HG03457 (cell line): ENCODE data around the gene RYR3.

Experiments used
- ATAC-seq: cut with Tn5 transposase; IDR thresholded peaks from one replicate; pipeline ENCODE4 v1.9.1; 2021; ENCODE audit warnings: moderate number of reproducible peaks; ENCODE audit not compliant: unreplicated experiment

Gene RYR3

DNA sequence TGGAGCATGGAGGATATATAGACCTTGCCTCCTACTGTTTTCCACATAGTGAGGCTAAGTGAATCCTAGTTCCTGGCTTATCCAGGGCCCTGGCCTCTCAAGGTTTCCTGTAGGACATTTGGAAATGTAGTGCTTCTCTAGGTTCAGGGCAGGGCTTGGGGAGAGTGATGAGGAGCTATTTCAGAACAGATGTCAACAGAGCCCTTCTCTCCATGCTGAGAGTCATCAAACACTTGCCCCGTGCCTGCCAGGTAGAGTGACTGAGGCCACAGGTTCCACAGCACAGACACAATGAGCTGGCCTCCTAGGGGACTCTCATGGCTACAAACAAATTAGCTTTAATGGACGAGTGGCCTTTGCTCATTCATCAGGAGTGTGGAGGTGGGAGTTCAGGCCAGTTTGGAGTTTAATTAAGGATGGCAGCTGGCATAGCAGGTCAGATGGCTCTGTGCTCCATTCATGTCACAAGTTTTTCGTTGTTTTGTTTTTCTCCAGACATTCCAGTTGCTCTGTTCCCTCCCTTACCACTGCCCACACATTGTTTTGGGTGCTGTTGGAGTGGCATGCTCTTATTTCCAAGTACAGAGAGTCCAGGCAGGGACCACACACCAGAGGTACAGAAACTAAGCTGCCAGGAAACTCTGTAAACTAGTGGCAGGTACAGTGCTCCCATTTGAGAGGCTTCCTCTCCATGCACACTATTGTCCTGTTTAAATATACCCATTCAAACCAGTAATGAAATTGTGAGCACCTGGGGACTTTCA, 189.8 kb downstream of the RYR3 start:
- ATAC-seq, result no peak

DNA sequence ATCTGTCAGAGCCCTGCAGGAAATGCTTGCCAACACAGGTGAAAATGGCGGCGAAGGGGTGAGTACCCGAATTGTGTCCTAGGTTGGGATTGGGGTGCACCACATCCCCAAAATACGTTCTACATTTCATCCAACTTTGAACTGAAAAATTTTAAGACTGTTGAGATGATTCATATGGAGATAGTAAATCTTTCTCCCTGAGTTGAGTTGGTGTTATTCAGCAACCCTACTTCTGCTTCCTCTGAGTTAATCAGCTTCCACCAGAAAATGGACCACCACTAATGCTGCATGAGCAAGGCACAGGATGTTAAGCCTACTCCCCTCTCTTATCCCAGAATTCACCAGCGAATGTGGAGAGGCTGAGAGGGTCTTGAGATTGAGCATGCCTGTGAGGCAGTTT, 192.9 kb downstream of the RYR3 start:
- ATAC-seq, result no peak

DNA sequence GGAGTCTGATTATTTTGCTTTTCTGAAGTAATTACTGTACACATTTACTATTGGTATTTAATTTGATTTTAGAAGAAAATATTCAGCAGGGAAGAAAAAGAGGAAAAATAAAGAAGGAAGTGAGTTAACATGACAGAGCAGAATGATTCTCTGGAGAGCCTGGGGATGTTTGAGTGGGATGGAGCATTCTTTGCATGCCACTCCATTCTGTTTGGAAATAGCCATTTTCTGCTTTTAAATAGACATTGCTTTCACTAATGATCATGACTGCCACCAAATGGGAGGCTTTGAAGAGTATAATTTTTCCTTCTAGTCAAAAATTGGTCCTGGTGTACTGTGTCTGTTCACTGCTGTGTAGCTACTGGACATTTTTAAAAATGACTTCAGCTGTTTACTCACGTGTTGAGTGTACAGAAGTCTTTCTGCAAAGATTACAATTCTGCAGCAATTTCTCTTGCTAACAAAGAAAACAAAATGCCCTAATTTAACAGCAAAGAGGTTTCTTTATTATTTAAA, 196.1 kb downstream of the RYR3 start:
- ATAC-seq, result no peak

DNA sequence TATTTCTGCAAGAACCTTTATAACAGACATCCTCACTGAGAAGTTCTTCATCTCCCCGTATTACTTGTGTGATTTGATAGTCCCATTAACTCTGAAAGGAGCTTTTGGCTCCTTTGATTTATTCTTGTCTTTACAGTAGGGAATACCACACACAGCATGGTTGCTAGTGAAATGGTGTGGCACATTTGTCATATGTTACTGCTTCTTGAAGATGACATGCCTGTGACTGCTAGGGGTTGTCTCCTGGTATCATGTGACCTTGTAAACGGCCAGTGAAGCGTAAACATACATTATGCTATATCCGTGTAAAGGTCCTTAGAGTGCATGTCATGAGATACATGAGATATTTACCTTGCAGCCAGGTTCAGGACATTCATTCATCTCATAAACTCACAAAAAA, 197.9 kb downstream of the RYR3 start:
- ATAC-seq, result no peak

DNA sequence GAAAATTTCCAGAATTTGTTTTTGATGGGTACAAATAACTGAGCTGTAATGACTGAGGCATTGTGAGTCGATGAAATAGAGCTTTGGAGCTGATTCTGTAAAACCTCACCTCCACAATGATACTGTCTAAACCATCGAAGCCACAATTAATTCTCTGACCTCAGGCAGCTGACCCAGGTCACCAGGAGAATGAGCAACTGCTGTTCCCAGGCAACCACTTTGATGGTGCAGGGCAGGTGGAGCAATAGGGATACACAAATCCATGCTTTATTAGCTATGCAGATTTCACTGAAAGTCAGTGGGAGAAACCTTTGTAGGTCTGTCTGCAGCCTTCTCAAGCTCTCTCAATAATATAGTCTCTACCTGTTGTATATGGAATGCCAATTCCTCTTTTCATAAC, 204.4 kb downstream of the RYR3 start:
- ATAC-seq, result no peak

DNA sequence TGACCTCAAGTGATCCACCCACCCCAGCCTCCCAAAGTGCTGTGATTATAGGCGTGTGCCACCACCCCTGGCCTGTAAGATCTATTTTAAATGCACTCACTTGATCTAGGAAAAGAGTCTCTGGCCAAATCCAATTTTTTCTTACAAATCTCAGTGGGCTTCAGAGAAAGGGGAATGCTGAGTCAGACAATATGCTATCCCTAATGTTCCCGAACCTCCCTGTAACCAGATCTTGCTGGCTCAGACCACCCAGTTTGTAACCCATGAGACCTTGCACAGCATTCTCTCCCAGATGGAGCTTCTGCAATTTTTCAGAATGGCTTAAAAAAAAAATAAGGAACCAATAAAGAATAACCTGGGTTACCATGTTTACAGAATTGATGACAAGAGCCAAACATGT, 205.8 kb downstream of the RYR3 start:
- no peak for ATAC-seq

DNA sequence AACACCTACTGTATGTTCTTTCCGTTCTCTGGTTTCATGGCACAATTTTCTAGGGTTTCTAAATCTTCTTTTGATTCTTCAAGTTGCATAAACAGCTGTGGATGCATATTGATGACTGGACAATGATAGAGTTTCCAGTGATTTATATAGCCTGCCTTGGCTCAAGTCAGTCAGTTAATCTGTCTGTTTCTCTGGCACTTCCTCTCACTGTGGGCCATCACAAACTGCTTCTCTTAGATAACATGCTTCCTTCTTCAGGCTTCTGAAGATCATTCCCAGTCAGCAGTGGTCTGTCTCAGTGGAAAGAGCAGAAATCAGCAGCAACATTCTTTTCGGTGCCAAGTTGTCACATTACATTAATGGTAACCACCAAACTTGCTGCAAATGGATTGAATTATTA, 207.2 kb downstream of the RYR3 start:
- ATAC-seq, result no peak

DNA sequence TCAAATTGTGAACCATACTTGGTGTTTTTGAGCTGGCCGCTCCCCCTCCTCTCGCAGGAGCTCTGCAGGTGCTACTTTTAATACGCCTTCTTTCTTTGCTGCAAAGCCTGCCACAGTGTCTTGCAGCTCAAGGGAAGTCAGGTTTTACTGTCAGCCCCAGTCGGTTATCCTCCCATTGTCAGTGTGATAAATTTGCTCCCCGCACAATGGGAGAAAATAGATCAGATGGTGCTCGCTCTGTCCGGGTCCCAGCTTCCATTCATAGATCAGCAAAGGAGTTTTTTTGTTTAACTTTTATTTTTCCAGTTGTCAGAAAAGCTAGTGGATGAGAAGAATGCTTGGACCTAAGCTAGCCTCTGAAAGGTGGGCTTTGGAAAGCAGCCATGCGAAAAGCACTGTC, 207.7 kb downstream of the RYR3 start:
- ATAC-seq, result no peak

DNA sequence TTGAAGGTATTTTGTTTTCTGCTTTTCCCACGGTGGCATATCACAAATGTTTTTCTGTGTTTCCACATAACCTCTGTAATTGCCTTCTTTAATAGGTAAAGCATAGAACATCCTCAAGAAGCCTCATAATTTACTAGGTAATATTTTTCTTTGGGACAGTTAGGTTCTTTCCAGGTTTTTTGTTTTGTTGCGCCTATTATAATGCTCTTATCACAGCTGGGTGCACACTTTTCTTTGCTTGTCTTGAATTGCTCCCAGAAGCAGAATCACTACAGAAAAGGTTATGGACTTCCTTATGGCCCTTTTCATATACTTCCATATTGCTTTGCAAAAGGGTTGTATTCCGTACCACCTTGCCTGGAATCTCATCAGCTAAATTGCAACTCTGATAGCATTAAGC, 213.5 kb downstream of the RYR3 start:
- ATAC-seq, result no peak

DNA sequence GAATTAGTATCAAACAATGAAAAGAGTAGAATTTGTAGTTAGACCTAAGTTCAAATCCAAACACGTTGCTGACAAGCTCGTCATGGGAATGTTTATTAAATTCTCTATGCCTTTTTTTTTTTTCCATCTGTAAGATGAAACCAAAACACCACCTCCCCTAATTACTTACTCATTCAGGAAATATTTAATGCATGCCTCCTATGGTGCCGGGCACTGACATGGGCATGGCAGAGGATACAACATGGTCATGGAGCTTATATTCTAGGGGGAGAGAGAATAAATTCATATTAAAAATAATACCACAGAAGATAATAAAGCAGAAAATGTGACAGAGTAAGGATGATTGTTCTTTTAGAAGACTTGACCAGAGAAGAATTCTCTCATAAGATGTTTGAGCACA, 215.8 kb downstream of the RYR3 start:
- ATAC-seq, result no peak

DNA sequence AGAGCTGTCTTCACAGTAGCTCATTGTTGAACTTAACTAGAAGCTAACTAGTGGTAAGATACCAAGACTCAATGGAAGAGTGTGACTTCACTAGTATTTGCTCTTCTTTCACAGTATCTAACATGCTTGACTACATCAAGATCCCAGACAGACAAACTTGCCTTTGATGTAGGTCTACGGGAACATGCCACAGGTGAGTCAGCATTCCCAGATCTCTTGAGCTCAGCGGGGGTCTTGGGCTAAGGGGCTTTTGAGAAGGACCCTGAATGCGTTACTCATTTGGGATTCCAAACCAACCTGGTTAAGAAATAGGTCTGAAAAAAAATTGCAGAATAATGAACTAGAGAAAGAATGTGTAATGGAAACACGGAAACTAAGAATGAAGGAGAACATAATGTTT, 222.4 kb downstream of the RYR3 start:
- no peak for ATAC-seq

DNA sequence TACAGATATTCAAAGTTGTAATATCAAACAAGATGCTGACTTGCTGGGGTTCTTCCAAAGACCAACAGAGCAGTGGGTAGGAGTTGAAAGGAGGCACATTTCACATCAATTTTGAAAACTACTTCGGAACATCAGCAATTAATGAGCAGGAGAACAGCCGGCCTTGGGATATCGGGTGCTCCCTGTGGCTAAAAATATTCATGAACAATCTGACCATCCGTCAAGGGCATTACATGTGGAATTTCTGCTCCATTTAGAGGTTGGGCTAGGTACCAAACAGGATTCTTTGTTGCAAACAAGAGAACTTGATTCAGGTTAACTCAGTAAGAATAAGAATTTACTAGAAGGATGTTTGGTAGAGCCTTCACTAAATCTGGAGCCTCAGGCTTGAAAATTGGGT, 223.9 kb downstream of the RYR3 start:
- no peak for ATAC-seq

DNA sequence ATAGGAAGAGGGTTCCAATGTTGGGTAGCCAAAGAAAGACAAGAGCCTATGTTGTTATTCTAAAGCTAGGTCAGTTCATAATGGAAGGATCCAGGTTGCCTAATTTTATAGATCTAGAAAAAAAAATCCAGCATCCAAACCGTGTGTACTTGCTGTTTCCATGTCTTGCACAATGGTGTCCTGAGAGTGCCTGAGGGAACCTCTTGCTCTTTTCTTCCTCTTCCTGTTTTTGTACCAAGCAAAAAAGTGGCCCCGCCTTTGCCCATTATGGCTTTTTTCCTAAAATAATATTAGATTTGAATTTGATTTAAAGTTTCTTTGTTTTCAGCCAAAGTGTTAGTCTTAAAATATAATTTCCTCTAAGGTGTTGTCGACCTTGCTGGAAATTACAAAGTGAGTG, 224.4 kb downstream of the RYR3 start:
- no peak for ATAC-seq

DNA sequence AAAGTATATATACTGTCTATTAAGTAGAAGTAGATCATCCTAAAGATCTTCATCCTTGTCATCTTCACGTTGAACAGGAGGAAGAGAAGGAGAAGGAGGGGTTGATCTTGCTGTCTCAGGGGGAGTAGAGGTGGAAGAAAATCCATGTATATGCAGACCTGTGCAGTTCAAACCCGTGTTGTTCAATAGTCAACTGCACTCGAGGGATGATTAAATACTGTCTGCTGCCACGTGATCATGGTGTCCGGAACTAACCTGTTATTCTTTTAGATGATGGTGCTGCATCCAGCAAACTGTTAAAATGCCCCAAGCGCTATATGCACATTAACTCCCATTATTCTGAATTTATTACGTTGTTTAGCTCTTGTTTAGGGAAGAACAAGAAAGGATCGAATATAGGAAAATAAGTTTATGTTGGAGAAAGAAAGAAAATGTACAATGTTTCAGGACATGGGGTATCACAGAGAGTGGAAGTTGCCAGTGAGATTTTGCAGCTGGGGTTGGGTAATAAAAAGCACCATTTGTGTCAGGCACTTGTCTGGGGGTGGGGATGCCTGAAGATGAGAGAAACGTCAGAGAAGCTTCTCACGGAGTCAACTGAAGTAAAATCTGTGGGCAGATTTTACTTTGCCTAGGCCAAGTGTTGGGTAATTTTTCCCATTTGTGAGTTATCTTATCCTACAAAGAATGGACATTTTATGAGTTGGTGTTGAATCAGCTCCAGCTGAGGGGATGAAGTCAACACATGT, 229.2 kb downstream of the RYR3 start:
- no peak for ATAC-seq

DNA sequence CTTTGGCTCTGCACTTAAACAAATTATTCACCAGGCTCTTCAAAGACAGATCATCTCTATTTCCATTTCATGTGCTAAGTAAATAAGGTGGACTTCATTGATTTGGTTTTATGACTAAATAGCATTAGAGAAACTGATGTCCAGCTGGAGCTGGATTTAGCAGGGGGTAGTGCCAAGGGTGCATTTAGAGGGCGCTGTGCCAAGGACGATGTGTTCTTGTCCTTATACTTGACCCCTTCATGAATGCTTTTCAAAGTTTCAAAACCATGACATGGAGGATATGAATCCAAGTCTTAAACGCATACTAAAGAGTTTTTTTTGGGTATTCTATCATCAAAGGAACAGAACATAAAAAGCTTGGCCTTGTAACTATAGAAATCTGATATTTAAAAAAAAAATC, 233.2 kb downstream of the RYR3 start:
- ATAC-seq, result no peak

DNA sequence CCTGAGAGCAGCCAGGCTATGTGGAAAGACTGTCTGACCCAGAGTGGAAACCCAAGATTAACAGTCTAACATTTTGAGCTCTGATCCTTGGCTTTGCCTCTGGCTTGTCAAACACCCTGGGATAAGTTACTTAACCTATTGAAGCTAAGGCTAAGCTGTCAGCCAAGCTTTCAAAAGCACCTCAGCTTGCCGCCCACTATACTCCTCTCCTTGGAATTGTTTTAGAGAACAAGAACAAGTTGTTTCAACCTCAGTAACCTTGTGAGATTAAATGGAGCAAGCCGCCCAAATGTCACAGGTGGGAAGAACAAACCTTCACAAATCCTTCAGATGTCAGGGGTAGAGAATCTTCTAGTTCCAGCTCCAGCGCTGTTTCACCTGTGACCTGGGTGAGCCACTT, 235.1 kb downstream of the RYR3 start:
- no peak for ATAC-seq

DNA sequence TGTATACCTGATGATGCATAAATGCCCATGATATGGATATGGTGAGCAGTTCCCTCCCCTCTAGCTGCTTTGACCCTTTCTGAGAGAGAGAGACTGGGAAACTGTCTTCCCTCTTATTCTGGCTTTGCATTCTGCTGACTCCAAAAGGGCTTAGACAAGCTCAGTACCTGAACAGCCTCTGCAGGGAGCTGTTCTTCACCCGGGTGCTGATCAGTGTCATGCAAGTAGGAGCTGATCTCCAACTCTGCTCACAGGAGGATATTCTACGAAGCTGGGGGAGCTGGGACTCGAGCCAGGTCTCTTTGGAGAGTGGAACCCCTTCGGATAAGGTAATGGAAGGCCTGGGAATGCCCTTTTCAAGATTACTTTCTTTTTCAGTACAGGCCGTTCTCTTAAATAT, 237.1 kb downstream of the RYR3 start:
- no peak for ATAC-seq

DNA sequence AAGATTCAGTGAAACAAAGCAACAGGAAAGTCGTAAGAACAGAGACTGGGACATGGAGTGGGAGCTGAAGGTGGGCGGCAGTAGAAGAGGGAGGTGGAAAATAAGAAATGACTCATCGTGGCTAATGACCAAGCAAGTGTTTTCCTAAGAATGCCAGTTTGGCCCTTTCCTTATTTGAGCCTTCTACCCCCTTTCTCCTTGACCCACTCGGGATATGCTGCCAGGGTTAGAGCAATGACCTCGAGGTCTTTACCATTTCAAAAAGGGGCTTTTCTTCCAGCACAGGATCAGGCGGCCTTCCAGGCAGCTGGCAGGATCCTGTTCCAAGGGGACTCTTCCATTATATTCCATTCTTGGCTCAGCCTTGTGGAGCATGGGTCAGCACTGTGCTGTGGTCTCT, 241.1 kb downstream of the RYR3 start:
- ATAC-seq, result no peak

DNA sequence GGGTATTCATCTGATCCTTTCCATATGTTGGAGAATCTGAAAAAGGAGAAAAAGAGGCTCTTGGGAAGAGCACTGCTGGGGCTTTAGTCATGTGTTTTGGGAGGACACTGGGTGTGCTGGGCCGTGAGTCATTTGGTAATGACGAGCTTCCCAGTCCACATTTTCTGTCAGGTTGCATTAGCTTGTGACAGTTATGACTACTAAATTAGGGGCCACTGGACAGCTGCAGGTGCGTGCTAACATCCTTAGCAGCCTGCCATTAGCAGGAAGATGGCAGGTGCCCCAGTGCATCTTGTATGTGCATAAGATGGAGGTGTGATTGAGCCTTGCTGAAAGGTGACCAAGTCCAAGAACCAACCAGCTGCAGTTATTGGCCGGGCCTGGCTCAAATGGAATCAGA, 242.4 kb downstream of the RYR3 start:
- no peak for ATAC-seq

DNA sequence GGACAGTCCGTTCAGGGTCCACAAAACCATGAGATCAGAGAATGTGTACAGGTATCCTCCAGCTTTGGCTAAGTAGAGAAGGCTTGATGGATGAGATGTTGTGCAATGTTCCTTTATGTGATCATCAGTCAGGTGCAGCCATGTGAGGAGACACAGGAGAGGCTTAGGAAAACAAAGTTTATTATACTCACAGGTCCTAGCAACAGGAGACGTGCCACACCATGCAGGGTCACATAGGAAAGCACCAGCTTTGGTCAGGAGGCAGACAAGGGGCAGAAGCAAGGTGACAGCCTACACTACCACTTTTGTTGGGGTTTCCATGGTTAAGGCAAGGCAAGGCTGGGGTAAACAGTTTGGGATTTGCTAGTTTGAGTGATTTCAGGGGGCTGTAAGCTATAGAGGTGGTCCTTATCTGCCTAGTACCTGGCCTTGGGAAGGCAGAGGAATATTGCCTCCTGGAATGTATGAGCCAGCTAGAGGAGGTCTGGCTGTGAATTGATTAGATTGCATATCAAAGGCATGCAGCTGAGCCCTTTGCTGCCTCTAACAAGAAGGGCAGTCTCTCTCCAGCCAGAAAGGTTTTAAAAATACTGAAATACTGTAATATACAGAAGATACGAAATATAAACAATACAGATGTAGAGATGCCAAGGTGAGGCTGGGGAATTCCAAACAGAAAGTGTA, 248.6 kb downstream of the RYR3 start:
- no peak for ATAC-seq

DNA sequence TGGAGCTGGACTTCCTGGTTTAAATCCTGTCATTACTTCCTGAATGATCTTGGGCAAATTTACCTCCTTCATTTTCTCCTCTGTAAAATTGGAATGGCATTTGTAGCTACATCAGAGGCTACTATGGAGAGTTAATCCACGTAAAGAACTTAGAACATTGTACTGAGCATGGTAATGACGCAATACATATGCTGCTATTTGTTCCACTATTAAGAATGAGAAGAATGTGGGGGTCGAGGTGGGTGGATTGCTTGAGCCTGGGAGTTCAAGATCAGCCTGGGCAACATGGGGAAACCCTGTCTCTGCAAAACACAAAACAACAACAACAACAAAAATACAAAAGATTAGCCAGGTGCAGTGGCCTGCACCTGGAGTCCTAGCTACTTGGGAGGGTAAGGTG, 250.6 kb downstream of the RYR3 start:
- ATAC-seq, result no peak

DNA sequence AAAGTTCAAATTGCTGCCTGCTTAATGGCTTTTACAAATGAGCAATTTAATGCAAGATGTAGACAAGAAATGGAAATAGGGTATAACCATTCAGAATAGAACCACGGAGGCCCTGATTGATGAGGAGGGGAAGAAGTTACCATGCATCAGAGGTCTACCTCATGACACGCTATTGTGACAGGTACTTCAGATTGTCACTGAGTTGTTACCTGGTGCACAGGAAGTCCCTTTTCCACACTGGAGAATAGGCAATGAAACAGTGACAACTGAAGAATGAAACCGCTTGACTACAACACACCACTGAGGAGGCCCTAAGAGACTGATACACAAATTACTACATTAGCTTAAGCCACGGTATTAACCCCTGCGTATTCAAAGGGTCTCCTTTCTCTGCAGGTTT, 251.2 kb downstream of the RYR3 start:
- no peak for ATAC-seq
